ENCODE data around the gene PER2.
A peak's percentile ranks its signal among the peaks of the same experiment; 100 is the strongest.
"Not testable (repeated sequence)": the region's sequence is repeated elsewhere in the genome, so short reads cannot be mapped to it uniquely, and the experiment has no call there.

Gene PER2, protein sequence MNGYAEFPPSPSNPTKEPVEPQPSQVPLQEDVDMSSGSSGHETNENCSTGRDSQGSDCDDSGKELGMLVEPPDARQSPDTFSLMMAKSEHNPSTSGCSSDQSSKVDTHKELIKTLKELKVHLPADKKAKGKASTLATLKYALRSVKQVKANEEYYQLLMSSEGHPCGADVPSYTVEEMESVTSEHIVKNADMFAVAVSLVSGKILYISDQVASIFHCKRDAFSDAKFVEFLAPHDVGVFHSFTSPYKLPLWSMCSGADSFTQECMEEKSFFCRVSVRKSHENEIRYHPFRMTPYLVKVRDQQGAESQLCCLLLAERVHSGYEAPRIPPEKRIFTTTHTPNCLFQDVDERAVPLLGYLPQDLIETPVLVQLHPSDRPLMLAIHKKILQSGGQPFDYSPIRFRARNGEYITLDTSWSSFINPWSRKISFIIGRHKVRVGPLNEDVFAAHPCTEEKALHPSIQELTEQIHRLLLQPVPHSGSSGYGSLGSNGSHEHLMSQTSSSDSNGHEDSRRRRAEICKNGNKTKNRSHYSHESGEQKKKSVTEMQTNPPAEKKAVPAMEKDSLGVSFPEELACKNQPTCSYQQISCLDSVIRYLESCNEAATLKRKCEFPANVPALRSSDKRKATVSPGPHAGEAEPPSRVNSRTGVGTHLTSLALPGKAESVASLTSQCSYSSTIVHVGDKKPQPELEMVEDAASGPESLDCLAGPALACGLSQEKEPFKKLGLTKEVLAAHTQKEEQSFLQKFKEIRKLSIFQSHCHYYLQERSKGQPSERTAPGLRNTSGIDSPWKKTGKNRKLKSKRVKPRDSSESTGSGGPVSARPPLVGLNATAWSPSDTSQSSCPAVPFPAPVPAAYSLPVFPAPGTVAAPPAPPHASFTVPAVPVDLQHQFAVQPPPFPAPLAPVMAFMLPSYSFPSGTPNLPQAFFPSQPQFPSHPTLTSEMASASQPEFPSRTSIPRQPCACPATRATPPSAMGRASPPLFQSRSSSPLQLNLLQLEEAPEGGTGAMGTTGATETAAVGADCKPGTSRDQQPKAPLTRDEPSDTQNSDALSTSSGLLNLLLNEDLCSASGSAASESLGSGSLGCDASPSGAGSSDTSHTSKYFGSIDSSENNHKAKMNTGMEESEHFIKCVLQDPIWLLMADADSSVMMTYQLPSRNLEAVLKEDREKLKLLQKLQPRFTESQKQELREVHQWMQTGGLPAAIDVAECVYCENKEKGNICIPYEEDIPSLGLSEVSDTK (N-terminal part only)

DNA sequence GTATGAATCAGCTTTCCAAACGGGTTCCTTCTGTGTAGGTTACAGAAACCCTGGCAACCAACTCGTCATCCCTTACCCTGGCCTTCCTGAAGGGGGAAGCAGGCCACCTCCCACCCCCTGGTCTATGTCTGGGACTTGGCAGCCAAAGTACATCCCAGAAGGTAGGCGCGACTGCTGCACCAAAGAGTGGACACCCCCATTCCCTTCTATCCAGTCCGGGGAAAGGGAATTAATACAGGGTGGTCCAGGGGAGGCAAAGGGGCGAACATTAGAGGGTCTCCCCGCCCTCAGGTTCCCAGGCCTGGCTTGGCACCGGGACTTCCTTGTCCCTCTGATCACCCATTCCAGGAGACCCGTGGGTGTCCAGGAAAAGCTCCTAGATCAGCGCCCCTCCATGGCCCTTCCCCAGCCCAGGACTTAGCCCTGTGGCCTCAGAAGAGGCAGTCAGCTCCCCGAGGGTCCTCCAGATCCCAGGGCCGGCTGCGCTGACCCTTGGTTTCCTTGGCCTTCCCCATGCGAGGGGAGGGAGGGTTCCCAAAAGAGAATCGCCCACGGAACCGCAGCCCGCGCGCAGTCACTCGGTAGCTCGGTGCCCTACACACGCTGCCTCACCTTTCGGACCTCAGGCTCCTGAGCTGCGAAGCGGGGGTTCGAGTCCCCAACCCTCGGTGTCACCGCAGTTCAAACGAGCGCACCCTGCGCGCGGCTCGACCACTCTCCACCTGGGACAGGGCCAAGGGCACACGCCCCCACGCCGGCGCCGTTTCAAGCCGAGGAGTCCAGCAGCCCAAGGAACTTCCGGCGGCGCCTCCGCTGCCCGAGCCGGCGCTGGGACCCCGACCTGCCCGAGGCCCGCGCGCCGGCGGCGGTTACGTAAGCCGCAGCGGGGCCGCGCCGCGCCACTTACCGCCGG, at the start of gene PER2:
PER2 (minus strand) TSS at position 874 of the 913 bp plus-strand sequence. CDS start 10,674 bp downstream, outside the sequence.
- peak; percentile 80 for DNase-seq

DNA sequence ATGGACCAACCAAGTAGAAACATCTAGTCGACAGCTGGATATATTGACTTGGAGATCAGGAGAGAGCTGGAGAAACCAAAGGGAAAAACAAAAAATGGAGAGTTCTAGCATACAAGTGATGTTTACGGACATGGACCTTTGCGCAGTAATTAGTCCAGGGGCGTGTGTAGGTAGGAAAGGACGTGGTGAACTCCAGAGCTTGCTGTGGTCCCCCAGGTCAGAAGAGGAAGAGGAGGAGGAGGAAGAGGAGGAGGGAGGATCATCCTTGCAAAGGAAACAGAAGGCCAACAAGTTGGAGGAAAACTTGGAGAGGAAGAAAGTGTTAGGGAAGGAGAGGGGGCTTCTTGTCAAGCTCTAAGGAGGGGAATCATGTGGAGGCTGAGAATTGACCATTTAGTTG, 49.4 kb upstream of the PER2 start:
- no peak for DNase-seq

DNA sequence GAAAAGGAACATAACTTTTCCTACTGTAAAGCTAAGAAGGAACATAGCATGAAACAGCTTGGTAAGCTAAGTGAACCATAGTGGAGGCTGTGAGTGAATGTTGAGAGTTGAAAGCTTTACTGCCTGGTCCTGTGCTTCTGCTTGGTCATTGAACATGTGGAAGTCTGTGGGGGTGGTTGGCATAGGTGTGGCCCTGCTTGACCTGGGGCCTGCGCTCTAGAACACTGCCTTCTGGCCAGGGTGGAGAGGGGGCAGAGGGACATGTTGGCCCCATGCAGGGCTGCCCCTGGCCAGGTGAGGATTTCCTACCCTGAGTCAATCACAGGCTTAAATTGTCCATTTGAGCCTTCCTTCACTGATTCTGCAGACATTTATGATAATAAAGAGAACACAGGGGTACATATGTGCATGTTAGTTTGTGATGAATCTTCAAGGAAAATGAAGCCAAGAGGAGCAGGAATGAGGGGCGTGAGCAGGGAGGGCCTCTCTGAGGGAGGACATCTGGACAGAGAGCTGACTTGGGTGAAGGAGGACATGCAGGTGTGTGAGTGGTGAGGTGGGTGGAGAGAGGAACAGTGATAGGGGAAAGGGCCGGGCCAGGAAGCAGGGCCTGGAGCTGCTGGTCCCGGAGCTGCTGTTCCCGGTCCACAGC, 48.5 kb upstream of the PER2 start:
- no peak for DNase-seq

DNA sequence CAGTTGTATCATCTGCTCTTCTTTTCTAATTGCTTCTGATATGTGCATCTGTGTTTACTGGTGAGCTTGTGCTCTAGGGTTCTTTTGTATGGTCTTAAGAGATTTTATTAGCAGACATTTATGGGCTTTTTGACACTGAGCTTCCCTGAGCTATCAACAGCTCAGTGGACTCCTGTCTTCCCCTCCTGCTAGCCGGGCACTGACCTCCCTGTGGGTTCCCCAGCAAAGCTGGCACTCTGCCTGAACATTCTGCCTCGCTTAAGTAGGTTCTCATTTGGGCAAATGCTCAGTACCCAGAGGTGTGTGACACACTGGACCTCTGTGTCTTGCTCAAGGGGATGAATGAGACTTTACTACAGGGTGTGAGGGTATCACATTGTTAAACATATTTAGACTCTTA, 47.7 kb upstream of the PER2 start:
- no peak for DNase-seq

DNA sequence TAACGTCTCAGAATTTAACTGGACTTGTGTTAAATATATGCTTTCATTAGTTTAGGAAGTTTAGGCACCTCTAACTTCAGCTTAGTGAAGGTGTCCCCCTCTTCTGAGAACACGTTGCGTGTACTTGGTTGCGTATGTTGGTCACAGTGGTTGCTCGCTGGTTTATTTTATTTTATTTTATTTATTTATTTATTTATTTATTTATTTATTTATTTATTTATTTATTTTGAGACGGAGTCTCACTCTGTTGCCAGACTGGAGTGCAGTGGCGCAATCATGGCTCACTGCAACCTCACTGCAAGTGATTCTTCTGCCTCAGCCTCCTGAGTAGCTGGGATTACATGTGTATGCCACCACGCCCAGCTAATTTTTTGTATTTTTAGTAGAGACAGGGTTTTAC, 47.2 kb upstream of the PER2 start:
- DNase-seq: not testable (repeated sequence)

DNA sequence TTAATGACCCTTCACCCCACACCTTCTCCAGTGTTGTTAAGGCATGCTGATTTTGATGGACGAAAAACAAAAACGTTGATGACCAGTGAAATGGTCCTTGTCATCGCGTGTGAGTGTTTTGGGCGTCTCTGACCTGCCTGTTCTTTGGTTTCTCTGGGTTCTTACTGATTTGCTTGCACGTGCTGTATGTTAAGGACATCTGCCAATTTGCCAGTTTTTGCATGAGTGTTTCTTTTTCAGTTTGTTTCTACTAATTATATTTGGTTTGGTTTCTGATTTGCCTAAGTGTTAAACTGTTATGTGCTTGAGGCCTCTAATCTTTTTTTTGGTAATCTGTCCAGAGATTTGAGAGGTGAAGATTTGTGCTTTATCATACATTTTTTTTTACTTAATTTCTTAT, 46.5 kb upstream of the PER2 start:
- DNase-seq: no peak

DNA sequence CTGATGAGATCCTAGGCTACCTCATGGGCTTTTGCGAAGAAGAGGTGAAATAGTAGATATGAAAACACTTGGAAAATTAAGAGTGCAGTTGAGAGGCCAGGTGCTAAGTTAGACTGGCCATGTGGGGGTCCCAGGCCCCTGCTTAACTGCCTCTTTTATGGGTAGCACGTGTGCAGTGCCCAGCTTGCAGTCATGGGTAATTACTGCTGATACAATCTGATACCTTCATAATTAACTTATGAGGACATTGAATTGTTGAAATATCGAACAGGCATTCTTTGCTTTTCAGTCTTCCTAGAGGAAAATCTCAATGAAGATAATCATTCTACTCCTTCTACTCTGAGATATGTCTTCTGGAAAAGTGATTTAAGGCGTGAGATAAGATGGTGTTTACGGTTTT, 43.5 kb upstream of the PER2 start:
- no peak for DNase-seq

DNA sequence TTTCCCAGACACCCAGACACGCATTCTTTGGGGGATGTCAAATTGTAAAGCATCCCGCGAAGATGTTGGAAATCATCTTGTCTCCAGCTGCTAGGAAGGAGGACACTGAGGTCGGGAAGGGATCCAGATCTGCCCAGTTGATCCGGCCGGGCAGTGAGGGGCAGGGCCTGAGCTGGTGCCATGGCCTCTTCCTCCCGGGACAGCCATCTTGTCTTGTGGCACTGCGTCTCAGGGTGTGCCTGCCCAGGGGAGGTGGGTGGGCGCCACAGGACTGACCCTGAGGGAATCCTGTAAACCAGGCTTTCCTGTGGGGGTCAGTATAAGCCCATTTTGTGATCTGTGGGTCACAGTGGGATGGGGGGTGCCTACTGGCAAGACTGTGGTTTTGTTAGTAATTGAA, 42.0 kb upstream of the PER2 start:
- DNase-seq: no peak

DNA sequence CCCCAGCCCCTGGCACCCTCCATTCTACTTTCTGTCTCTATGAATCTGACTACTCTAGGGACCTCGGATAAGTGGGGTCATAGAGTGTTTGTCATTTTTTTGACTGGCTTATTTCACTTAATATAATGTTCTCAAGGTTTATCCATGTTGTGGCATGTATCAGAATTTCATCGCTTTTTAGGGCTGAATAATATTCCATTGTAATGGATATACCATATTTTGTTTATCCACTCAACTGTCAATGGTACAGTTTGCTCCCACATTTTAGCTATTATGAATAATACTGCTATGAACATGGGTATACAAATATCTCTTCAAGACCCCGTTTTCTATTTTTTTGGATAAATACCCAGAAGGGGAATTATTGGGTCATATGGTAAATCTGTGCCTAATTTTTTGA, 39.3 kb upstream of the PER2 start:
- no peak for DNase-seq

DNA sequence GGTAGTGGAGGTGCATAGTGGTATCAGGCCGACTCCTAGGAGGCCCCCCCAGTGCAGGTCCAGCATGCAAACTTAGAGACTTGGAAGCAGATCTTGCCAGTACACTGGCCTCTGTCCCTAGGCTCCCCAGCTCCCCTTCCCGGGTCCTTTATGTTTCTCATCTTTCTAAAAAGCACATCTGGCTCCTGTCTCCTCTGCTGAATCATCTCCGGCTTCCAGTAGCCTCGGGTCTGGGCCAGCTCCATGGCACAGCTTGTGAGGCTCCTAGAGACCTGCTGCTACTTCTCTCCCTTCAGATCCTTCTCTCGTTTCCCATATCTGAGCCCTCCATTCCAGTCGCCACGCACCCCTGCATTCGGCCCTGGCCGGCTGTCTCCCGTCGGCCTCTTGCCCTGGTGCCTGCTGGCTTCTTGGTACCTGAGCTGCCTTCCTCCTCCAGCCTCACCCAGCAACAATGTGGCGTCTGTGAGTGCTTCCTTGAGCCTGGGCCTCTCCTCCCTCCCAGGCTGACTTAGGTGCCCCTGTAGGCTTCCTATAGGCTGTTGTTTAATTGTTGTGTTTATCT, 38.5 kb upstream of the PER2 start:
- no peak for DNase-seq

DNA sequence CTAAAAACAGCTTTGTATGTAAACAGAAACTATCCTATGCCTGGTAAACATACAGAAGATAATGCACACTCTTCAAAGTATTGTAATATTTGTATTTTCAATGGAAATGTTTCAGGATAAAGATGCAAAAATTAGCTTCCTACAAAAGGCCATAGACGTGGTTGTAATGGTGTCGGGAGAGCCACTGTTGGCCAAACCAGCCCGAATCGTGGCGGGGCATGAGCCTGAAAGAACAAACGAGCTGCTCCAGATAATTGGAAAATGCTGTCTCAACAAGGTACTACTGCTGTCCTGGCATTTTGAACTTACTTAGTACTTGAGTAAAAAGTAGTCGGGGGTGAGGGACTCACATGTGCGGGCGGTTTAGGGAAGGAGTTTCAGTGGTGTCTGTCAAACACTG, 37.3 kb upstream of the PER2 start:
- DNase-seq: no peak

DNA sequence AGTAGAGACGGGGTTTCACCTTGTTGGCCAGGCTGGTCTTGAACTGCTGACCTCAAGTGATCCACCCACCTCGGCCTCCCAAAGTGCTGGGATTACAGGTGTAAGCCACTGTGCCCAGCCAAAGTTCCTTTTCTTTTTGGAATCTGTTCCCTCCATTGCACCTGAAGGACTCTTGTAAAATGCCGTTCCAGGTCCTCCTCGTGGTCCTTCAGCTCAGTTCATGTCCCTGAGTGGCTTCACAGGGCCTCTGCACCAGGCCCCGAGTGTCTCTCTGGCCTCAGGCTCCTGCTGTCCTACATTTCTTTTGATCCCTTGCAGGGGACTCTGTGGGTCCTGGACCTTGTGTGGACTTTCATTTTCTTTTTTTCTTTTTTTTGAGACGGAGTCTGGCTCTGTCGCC, 35.8 kb upstream of the PER2 start:
- DNase-seq: not testable (repeated sequence)

DNA sequence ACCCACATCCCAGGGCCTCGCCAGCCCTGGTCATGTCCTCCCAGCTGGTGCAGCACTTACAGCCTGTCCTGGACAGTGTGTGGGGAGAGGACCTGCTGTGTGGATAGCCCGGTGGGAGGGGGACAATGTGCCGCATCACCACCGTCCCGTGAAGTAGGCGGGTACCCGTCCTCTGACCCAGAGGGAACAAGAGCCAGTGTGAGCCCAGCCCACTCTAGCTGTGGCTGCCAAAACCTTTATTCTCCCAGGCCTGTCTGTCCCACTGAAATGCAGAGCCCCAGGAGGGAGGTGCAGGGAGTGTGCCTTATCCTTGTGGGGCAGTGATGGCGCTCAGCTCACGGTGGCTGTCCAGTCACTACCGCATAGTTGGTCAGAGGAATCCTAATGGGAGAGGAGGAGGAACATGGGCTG, 33.6 kb upstream of the PER2 start:
- no peak for DNase-seq

DNA sequence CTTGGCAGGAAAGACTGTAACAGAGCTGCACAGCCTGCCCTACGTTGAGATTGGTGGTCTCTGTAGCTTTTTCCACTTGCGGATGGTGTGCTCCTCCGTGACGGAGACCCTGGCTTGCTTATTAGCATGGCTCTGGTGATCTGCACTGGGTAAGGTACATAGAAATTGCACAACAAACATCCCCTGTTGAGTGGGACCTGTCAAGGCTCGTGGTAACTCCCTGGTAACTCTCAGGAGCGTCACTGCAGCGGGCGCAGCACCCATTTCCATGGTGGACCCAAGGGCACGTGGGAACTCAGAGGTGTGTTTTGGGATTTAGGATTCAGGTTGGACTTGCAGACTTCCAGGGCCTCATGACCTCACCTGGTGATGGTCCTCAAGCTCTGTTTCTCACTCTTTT, 33.1 kb upstream of the PER2 start:
- DNase-seq: no peak

DNA sequence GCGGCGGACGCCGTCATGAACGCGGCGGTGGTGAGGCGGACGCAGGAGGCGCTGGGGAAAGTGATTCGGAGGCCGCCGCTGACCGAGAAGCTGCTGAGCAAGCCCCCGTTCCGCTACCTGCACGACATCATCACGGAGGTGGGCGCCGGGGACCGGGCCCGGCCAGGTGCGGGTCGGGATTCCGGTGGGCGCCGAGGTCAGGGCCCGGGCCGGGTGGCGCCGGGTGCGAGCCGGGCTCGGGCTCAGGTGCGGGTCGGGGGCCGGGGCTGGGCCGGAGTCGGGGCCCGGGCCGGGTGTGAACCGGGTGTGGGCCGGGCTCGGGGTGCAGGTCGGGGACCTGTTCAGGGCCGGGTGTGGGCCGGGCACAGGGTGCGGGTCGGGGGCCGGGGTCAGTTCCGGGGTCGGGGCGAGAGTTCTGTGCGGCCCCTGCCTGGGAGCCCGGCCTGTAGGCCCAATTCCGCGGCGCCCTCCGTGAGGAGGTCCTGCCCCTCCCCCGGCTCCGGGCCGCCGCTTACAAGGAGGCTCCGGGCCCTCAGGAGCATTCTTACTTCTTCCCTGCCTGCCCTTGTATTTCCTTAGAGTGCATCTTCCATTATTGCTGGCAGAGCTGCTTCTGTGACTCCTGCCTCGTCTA, 32.4 kb upstream of the PER2 start:
- no peak for DNase-seq

DNA sequence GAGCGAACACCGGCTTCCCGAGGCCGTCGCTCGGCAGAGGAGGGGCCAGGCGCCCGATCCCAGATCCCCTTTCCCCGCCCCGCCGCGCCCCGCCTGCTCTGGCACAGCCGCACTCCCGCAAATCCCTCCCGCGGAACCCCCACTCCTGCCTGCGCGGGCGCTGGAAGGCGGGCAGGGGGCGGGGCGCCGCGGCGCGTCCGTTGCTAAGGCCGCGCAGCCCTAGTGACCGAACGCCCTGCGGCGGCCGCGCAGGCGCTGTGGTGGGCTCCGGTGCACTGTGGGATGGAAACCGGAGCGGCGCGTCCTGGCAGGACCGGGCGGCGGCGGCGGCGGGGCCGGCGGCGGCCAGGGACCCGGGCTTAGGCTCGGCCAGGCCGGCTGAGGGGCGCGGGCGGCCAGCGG, 31.8 kb upstream of the PER2 start, which contains the start of gene TRAF3IP1:
TRAF3IP1 (plus strand) TSS at position 273 of the 402 bp plus-strand sequence. CDS start 145 bp downstream, outside the sequence.
- peak; percentile 88 for DNase-seq

DNA sequence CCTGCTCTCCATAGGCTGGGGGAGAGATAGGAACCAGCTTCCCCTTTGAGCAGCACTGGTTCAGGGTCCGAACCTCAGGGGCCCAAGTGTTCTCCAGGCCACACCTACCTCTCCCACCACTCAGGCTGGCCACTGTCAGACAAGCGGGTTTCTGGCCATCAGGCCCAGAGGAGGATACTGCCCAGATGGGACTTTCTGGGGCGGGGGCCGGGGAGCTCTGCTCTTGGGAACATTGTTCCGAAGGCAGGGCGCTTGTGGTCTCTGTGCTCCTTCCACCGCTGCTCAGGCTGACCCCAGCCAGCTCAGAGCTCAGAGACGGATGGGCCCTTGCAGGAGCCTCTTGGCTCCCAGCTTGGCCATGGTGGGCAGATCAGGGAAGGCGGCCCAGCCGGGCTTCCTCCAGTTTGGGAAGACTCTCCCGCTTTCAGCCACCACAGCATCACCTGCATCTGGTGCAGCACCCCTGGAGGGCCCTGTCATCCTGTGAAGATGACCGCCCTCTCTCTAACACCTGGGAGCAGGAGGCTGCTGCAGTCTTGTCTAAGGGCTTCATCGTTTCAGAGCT, 26.7 kb upstream of the PER2 start:
- DNase-seq: no peak

DNA sequence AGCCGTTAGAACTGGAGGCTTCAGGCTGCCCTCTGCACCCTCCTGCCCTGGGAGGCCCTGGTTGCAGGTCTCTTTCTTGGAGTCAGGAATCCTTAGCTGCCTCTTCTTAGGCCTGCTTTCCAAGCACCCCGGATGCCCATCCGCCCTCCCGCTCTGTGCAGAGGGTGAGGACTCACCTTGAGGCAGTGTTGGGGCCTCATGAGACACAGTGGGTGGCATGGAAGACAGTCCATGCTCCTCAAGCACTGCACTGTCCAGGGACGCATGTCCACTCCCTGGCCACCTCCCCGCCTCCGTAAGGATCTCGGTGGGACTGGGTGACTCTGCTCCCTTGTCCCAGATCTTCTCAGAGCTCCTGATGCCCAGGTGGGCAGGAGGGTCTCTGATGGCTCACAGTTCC, 26.2 kb upstream of the PER2 start:
- no peak for DNase-seq

DNA sequence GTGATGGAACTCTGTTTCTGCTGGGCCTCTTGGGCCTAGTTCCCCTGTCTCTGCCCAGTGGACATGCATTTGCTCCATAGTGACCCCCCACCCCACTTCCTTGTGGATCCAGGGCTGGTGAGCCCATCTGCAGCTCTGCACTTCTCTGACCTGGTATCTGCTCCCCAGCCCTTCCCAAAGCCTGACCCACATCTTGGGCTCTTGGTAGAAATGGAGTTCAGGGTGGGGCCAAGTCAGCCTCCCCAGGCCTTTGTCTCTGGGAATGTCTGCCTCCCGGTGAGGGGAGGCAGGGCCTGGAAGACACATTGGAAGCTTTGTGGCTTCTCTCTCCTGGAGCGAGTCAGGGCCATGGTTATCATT, 25.6 kb upstream of the PER2 start:
- DNase-seq: no peak

DNA sequence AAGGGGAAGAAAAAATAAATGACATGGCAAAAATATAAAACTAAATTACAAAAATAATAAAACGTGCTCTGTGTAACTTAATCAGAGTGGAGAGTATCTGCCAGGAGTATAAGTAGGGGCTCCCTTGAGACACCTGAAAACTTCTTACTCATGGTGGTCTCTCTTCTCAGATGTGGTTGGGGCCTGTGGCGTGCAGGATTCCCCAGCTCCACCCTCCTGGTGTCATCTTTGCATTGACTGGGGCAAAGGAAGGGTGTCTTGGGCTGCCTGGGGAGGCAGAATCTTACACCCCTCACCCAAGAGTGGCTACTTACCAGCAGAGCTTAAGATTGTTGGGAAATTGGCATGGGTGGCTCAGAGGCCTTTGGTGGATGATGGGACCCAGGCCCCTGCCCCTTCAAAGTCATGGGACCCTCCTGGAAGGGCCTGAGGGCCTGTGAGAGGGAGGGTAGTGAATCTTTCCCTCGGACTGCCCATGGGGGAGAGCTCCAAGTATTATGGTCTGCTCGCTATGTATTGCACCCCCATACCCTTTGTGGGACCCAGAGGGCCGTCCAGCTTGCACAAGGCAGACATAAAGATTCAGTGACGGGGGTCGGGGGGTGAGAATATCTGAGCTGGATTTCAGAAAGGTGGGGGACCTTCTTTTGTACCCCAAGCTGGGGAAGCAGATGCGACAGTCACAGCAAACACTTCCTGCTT, 25.0 kb upstream of the PER2 start:
- no peak for DNase-seq
